HEK293T (cell line): ENCODE measurements around the gene ASAP2.

Experiments used
- FOXA1 ChIP-seq: fragments of 450-650 bp; IDR thresholded peaks from 2 replicates; pipeline ENCODE4 v1.6.1; 2016; ENCODE audit warnings: mild to moderate bottlenecking
- FOXK2 ChIP-seq: fragments of 450-650 bp; IDR thresholded peaks from 2 replicates; pipeline ENCODE4 v1.6.1; 2016; ENCODE audit warnings: mild to moderate bottlenecking
- SP1 ChIP-seq: fragments of 450-650 bp; IDR thresholded peaks from 2 replicates; pipeline ENCODE4 v1.6.1; 2017
- SUZ12 ChIP-seq: fragments of 450-650 bp; IDR thresholded peaks from 2 replicates; pipeline ENCODE4 v1.6.1; 2016; ENCODE audit warnings: mild to moderate bottlenecking

- no peak for TF ChIP-seq SP1
- no peak for TF ChIP-seq SUZ12
- no peak for TF ChIP-seq FOXK2
- no peak for TF ChIP-seq FOXA1
Observed at GRCh38 chr2:9345997-9346396, 139.4 kb downstream of the ASAP2 start.
